Stimulated activated CD4-positive, alpha-beta T cell treated with anti-CD3 and anti-CD28 coated beads, Interleukin-1b, Interleukin-23, amount 100 ng/mL, for 4 hours (primary cell): ENCODE results near the gene E2F6.
"Not testable (repeated sequence)": the region's sequence is repeated elsewhere in the genome, so short reads cannot be mapped to it uniquely, and the experiment has no call there.

Source experiments
- DNase-seq, 2 donors: peaks; one replicate each; pipeline ENCODE4 v3.0.0-alpha.2; 2020; ENCODE audit warnings: low read depth in 2 of 2

The E2F6 gene

GRCh38 chr2:11412449-11412810 lies 53.5 kb downstream of the E2F6 start:
- no peak for DNase-seq

DNA sequence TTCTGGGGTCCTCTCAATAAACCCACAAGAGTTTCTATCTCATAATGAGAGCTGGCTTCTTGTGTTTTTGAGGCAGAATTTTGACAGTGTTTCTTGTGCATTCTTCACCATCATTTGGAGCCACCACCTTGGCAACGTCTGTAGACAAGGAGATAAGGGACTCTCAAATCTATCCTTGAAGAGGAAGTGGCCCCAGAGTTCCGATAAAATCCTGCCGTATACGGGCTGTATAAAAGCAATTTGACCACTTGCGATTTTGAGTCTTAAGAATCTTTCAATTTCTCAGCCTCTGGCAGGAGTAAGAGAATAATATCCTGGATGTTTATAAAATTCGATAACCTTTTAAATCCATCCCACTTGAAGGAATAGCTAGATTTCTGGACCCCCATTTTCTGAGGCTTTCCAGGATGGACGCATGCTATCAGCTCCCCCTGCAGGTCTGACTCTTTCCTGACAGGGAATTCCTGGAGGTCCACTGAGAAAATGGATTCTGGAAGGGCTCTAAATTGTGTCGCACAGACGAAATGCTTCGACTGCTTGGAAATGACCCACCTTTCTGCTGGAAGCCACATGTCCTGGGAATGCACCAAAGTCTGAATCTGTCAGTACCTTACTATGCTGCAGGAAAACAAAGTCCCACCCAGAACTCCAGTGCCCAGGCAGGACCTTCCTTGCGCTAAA lies 54.1 kb downstream of the E2F6 start:
- DNase-seq: no peak

DNA sequence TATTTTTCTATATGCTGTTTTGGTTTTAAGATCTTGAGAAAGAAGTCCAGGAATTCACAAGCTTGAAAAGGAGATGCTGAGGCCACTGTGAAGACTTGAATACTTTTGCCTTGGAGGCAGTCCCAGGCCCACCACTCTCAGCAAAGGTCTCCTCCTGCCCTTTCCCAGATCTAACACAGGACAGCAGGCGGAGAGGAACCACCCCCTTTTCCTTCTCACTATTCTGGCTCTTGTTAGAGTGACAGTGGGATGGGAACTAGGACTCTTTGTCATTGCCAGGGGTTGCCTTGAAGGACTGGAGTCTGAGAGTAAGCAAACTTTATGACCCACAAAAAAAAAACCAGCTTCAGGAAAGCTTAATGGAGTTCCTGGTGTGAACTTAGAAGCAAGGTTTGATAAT lies 54.7 kb downstream of the E2F6 start:
- no peak for DNase-seq

DNA sequence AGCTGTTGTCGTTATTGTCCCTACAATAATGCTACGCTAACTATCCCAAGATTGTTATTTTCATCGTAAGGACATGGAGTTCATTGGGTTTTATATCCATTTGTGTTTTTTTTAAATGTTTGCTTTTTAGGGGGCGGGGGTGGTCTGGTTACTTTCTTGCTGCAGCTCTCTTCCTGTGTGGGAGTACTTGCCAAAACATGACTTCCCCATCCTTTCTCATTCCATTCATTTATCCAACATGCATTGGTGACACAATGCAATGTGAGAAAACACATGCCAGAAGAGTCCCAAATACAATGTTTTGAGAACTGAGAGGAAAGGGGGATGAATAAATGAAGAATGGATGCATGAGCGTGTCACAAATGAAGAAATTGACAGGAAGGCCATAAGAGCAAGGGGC lies 55.9 kb downstream of the E2F6 start:
- DNase-seq: no peak

DNA sequence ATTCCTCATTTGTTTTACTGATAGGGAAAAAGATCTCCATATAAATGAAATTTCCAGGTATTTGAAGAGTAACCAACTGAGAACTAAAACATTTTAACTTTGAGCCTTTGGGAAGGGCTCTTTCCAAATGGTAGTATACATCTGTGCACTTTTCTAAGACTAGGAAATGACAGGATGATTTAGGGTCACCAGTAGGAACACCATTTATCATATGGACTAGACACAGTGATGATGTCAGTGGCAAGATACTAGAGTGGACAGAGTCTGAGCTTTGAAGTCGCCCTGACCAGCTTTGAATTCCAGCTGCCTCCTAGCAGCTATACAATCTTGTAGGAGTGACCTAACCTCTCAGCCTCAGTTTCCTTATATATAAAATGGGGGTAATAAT lies 56.4 kb downstream of the E2F6 start:
- DNase-seq: no peak

- no peak for DNase-seq
These were observed 56.9 kb downstream of the E2F6 start for GRCh38 chr2:11408959-11409571.

DNA sequence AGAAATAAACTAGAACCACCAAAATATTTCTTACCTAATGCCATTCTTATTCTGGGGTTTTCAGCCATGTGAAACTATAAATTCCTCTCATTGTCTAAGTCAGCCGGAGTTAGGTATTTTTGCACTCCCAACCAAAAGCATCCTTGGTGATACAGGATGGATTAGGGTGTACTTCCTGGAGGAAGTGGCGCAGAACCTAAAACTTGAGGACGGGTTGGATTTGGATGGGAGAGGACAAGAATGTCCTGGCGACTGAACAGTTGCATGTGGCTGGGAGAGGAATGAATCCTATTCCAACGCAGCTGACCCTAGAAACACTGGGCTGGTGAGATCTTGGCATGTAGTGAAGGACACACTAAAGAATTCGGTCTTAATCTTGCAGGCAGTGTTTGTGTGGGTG lies 58.5 kb downstream of the E2F6 start:
- no peak for DNase-seq

DNA sequence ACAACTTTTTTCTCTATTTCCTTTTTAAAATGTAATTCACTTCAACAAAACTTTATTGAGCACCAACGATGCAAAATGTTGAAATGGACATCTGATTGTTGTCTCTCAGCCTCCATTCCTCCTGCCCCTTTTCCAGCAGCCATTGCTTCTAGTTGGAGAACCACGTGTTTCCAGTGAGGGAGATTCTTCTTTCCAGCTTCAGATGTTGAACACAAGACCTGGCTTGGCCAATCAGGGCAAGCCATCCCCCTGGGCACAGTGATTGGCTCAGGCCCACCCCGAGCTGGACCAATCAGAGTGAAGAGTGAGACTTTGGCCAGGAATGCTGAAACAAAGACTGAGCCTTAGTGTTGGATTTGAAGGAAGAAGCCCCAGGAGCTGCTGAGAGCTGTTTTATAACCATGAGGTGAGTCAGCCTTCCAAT lies 59.0 kb downstream of the E2F6 start:
- DNase-seq: no peak

GRCh38 chr2:11406267-11406957 lies 59.5 kb downstream of the E2F6 start:
- no peak for DNase-seq

DNA sequence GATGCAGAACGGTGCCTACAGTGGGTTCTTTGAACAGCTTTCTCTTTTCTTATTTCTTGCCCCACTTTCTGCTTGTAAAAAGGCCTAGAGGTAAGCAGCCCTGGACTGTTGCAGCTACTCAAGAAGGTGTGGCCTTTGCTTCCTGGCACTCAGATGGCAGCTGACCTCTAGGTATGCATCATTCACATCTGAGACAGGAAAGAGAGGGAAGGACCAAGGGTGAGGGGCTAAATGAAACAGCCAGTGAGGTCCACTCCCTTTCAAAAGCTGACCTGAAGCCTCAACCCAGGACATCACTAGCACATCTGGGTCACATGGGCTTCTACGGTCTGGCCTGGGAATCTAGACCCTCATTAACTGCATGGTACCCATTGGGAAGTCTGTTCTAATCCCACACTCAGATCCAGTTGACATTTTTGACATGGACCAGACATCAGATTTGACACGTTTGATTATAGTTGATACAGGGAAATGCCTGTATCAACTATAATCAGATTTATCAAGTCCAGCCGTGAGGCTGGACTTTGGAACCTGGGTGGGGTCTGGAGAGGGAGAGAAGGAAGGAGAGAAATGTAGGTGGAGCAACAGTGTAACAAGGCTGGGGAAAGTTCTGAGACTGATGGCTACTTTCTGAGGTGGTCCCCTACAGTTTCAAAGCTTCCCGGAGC lies 60.2 kb downstream of the E2F6 start:
- DNase-seq: no peak

DNA sequence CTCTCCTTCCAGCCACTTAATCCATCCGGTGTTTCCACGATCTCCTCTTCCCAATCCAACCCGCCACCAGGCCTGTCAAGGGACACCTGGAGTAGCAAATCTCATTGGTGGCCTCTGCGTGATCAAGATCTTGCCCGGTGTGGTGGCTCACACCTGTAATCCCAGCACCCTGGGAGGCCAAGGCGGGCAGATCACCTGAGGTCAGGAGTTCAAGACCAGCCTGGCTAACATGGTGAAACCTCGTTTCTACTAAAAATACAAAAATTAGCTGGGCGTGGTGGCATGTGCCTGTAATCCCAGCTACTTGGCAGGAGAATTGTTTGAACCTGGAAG lies 60.9 kb downstream of the E2F6 start:
- DNase-seq: not testable (repeated sequence)

DNA sequence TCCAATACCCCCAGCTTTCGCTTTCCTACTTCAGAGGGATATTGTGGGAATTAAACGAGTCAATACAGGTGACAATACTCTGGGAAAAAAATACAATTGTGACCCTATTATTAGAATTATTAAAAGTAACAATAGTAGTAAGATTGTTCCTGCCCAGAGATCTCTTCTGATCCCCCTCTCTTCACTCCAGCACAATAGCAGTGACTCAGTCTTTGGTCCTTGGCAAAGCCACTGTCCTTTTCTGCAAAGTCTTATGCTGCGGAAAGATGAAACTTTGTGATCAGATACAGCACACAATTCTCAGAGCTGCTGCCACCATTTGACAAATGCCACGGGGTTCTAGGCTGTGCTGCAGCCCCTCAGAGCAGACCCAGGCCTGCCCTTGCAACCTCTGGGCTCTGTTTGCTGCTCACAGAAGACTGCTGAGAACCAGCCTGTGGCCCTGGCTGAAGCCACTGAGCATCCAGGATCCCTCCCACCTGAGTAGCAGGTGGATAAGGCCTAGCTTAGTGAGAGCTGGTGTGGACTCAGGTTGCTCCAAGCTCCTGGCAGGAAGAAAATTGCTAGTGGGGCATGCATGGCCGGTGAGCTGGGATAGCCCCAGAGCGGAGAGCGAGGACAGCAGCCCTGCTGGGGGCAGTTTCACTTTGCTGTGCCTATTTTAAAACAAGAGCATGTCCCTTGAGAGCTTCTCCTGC lies 61.4 kb downstream of the E2F6 start:
- DNase-seq: no peak

GRCh38 chr2:11402436-11402835 lies 63.5 kb downstream of the E2F6 start:
- no peak for DNase-seq

GRCh38 chr2:11399438-11399762 lies 66.6 kb downstream of the E2F6 start:
- DNase-seq: no peak

DNA sequence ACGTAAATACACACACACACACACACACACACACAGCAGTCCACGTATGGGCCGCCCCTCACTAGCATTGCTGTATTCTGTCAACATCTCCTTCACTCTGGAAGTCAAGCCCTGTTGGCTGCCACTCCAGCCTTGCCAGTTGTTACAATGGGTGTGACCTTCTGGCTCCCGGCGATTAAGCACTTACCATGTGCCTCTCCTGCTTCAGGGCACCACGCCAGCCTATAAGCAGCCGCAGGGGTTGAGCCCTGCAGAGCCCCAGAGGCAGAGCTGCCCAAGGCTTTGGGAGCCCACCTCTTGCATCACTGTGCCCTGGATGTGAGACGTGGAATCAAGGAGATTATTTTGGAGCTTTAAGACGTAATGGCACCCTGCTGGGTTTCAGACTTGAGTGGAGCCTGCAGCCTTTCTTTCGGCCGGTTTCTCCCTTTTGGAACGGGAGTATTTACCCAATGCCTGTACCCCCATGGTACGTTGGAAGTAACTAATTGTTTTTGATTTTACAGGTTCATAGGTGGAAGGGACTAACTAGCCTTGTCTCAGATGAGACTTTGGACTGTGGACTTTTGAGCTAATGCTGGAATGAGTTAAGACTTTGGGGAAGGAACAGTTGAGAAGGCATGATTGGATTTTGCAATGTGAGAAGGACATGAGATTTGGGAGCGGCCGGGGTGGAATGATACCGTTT lies 67.1 kb downstream of the E2F6 start:
- DNase-seq: no peak

DNA sequence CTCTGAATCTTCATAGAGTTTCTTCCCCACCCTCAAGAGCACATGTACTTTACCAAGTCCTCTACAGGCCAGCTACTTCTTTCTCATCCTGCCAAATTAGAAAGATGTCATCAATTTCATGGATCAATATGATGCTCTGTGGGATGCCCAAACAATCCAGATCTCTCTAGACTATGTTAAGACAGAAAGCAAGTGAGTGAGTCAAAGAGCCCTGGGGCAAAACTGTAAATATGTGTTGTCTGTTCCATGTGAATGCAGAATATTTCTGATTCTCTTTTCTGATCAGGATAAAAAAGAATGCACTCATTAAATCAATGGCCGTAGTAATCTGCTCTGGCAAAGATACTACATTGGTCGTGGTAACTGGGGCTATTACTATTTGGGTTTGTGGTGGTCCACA lies 68.4 kb downstream of the E2F6 start:
- DNase-seq: no peak

DNA sequence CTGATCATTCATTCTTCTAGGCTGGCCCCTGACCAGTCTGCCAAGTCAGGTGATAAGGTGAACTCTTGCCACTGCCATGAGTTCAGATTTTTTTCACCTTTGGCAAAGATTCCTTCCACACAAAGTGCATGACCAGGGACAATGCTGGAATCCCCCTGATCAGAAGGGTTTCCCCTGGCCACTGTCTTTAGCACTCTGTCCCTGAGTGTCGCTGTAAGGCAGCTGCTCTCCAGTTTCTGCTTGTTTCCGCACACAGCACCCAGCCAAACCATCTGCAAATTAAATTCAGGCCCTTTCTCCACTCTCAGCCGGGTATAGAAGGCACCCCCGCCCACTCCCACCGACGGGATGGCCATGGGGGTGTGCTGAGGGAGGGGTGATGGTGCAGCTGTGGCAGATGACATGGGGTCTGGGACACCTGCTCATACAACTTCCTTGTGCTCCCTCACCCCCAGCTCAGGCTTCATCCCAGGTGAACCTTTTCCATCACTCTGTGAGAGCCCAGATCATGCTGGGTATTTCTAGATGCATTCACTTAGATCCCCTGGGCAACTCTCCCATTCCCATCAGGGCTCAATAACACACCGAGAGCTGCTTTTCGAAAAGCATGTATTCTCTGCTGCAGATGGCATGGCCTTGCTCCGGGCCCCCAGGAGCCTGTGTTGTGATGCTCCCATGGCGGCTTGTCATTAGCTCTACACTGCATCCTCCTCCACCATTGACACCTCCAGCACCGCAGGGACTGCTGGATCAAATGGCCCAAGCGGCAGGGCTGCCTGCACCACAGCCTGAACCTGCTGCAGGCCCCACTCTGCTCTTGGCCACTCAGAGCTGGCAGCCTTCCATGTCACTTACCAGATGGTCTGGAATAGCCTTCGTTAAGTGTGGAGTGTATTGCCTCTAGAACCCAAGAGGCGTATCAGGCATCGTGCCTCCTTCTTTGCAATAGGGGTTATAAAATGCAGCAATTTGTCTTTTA lies 69.2 kb downstream of the E2F6 start:
- DNase-seq: no peak

DNA sequence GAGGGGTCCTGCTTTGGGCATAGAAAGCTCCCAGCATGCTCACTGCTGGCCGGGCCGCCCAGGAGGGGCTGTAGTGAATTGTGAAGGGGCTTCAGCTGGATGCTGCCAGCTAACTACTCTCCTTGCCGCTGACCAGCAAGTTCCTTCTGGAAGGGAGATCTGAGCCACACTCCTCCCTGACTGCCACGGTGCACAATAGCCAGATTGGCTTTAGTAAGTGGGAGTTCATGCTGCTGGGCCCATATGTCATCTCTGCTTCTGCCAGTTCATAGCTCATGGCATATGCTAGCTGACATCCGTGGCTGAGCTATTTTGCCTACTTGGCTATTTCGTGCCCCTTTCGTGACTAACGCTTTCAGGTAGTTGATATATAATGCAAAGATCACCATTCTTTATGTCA lies 69.9 kb downstream of the E2F6 start:
- DNase-seq: no peak

- no peak for DNase-seq
These were observed 70.6 kb downstream of the E2F6 start for GRCh38 chr2:11395389-11395788.
